ENCODE data around the gene PNPO.

The PNPO gene

GRCh38 chr17:47935961-47936360 is 5.4 kb upstream of the PNPO start:
- no peak for TF ChIP-seq CTCF (IDR thresholded peaks at IDR 0.05; ENCODE audit: extremely low read depth, missing control alignments)
- DNase-seq (ENCODE audit: low spot score): no peak

DNA sequence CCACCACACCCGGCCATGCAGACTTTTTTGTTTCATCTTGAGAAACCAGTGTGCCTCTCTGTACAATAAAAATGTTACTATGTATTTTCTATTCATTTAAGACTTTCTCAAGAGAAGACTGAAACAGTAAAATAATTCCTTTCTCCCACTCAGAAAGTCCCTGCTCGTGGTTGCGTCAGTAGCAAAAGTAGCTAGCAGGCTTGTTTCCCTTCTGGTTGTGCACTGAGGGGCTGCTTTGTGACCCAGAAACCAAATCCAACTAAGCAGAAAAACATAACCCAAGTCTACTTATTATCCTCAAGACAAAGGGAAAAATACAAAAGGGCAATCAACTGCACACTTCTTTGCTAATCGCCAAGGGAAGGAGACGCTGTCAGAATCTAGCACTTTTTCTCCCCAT is 3.4 kb upstream of the PNPO start:
- DNase-seq (ENCODE audit: low spot score): peak; percentile 45
- TF ChIP-seq CTCF (IDR thresholded peaks at IDR 0.05; ENCODE audit: extremely low read depth, missing control alignments): no peak

DNA sequence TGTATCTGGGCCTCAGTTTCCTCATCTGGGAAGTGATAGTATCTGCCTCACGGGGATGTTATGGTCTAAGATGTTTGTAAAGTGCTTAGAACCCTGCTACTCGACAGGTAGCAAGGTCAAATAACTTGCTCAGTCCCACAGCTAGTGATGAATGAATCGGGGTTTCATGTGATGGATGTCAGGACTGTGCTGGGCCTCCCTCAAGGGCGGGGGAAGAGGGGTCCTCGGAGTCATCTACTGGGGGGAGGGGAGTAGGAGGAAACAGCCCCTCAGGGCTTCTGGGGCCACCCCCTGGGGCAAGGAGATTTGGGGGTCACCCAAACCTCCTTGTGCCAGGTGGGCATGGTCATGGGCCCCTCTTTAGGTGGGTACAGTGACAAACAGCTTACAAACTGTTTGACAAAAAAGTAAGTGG is 732 bp downstream of the PNPO start:
- no peak for TF ChIP-seq CTCF (IDR thresholded peaks at IDR 0.05; ENCODE audit: extremely low read depth, missing control alignments)
- DNase-seq (ENCODE audit: low spot score): no peak

DNA sequence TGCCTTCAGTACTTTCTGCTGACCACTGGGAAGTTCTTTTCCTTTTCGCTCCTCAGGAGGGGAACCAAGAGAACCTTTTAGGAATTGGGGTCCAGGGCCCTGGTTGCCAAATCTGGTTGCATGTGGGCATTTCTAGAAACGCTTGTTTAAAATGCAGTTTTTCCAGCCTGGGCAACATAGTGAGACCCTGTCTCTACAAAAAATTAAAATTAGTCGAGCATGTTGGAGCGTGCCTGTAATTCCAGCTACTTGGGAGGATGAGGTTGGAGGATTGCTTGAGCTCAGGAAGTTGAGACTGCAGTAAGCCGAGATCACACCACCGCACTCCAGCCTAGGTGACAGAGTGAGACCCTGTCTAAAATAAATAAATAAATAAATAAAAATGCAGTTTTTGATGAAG is 1.2 kb downstream of the PNPO start:
- TF ChIP-seq CTCF (IDR thresholded peaks at IDR 0.05; ENCODE audit: extremely low read depth, missing control alignments): no peak
- no peak for DNase-seq (ENCODE audit: low spot score)

GRCh38 chr17:47945080-47945479 is 3.7 kb downstream of the PNPO start:
- DNase-seq (ENCODE audit: low spot score): no peak
- TF ChIP-seq CTCF (IDR thresholded peaks at IDR 0.05; ENCODE audit: extremely low read depth, missing control alignments): no peak

GRCh38 chr17:47945529-47946508 is 4.4 kb downstream of the PNPO start:
- no peak for DNase-seq (ENCODE audit: low spot score)

More at GRCh38 chr17:47945529-47946508, 4.4 kb downstream of the PNPO start:
- no peak for TF ChIP-seq CTCF (IDR thresholded peaks at IDR 0.05; ENCODE audit: extremely low read depth, missing control alignments)
